HCT116 (cell line): Measurements from ENCODE around the gene GRM1. TPM values are rescaled to one million over a fixed set of nuclear protein-coding genes. Genes with fewer than 3 reads are reported as not detected.

Experiments used
- ATAC-seq: fragments of 200-7000 bp; cut with Tn5 transposase; 2 replicates; pipeline ENCODE4 v1.9.1; 2020; ENCODE audit warnings: mild to moderate bottlenecking, moderate library complexity
- BruUV-seq: library from RNA; stranded (reverse); fragments of 400-500 nt; replicated peaks from 2 replicates; lab custom pipeline; 2021; lab: Mats Ljungman, UMichigan
- CTCF ChIA-PET: fragments of 300-600 bp; sonication (Branson Sonifier 250); formaldehyde crosslinking; loops from one replicate; lab custom pipeline; 2021; ENCODE audit warnings: antibody characterized with exemption; lab: Charles Lee
- POLR2A ChIA-PET: fragments of 300-600, 350-600 bp; sonication (Branson Sonifier 250); formaldehyde crosslinking; loops from one replicate; lab custom pipeline; 2021; ENCODE audit warnings: antibody characterized with exemption; lab: Charles Lee
- RAD21 ChIA-PET, 2 experiments: fragments of 300-600 bp; sonication (Branson Sonifier 250); formaldehyde crosslinking; loops; one replicate each; lab custom pipeline; 2023; ENCODE audit warnings: low total read pairs in 2 of 2; ENCODE audit not compliant: uncharacterized antibody in 2 of 2, unreplicated experiment in 2 of 2, low non-redundant PET in 1 of 2; lab: Charles Lee
- DNase-seq: peaks from one replicate; pipeline ENCODE4 v3.0.0-alpha.2; 2010; ENCODE audit warnings: low read depth, low spot score
- H2AFZ ChIP-seq: fragments of 200-600 bp; shearing (Covaris generic), sonication (generic); 2 replicates; pipeline ENCODE4 v1.6.1; 2017; ENCODE audit warnings: low read depth, mixed run types, mixed read lengths, antibody characterized with exemption, low read length; ENCODE audit not compliant: poor library complexity, severe bottlenecking
- H3K27ac ChIP-seq: 2 replicates; pipeline ENCODE4 v1.5.1; 2012; ENCODE audit warnings: low read depth, low read length
- H3K27me3 ChIP-seq: fragments of 200-600 bp; sonication (generic); 2 replicates; pipeline ENCODE4 v1.6.1; 2016; ENCODE audit warnings: mixed run types, low read length, mixed read lengths; ENCODE audit not compliant: insufficient read depth
- H3K36me3 ChIP-seq, 2 experiments: fragments of 200-500 bp in 1 of 2; fragments of 200-600 bp in 1 of 2; sonication (Bioruptor generic) in 1 of 2; sonication (generic) in 1 of 2; 2 replicates each; pipeline versions ENCODE4 v1.5.1 to v1.6.1; 2014 to 2016; ENCODE audit warnings: low read length in 2 of 2, inconsistent platforms in 1 of 2, mixed read lengths in 1 of 2, mixed run types in 1 of 2; ENCODE audit not compliant: insufficient read depth in 2 of 2, control insufficient read depth in 1 of 2
- H3K4me1 ChIP-seq, 2 experiments: fragments of 200-600 bp in 1 of 2; sonication (generic) in 1 of 2; 2 replicates each; pipeline versions ENCODE4 v1.5.1 to v1.6.1; 2012 to 2017; ENCODE audit warnings: low read length in 2 of 2, inconsistent platforms in 1 of 2, mild to moderate bottlenecking in 1 of 2, mixed read lengths in 1 of 2, mixed run types in 1 of 2, moderate library complexity in 1 of 2; ENCODE audit not compliant: insufficient read depth in 2 of 2, control insufficient read depth in 1 of 2
- H3K4me2 ChIP-seq: fragments of 200-600 bp; sonication (generic); 2 replicates; pipeline ENCODE4 v1.6.1; 2017; ENCODE audit warnings: mixed run types, low read length, mixed read lengths
- H3K4me3 ChIP-seq, 2 experiments: fragments of 200-600 bp in 1 of 2; sonication (generic) in 1 of 2; replicated peaks in 1 of 2; 2 replicates each; pipeline ENCODE4 v1.5.1; 2011 to 2016; ENCODE audit warnings: low read length in 2 of 2, control low read depth in 1 of 2, low read depth in 1 of 2, mild to moderate bottlenecking in 1 of 2, mixed read lengths in 1 of 2, mixed run types in 1 of 2
- H3K79me2 ChIP-seq: fragments of 200-600 bp; sonication (generic); 2 replicates; pipeline ENCODE4 v1.6.1; 2017; ENCODE audit warnings: mild to moderate bottlenecking, mixed run types, low read length, moderate library complexity, mixed read lengths; ENCODE audit not compliant: insufficient read depth
- H3K9ac ChIP-seq: fragments of 200-600 bp; sonication (generic); 2 replicates; pipeline ENCODE4 v1.6.1; 2016; ENCODE audit warnings: low read length, mixed read lengths
- H3K9me2 ChIP-seq: fragments of 200-600 bp; sonication (generic), shearing (Covaris generic); 2 replicates; pipeline ENCODE4 v1.6.1; 2017; ENCODE audit warnings: mixed run types, mild to moderate bottlenecking, moderate library complexity; ENCODE audit not compliant: insufficient read depth
- H3K9me3 ChIP-seq, 2 experiments: fragments of 200-500 bp in 1 of 2; fragments of 200-600 bp in 1 of 2; sonication (Bioruptor generic) in 1 of 2; sonication (generic) in 1 of 2; 2 replicates each; pipeline ENCODE4 v1.6.1; 2014 to 2017; ENCODE audit warnings: low read length in 2 of 2, mixed read lengths in 2 of 2, inconsistent platforms in 1 of 2, low read depth in 1 of 2, mild to moderate bottlenecking in 1 of 2, mixed run types in 1 of 2, moderate library complexity in 1 of 2; ENCODE audit not compliant: control insufficient read depth in 1 of 2, insufficient read depth in 1 of 2
- H4K20me1 ChIP-seq: fragments of 200-600 bp; sonication (generic), shearing (Covaris generic); 2 replicates; pipeline ENCODE4 v1.6.1; 2017; ENCODE audit warnings: mixed run types, mild to moderate bottlenecking, moderate library complexity; ENCODE audit not compliant: insufficient read depth
- CBX3 ChIP-seq: IDR thresholded peaks from 2 replicates; pipeline ENCODE4 v1.6.1; 2012; ENCODE audit warnings: low read depth
- ELF1 ChIP-seq: IDR thresholded peaks from 2 replicates; pipeline ENCODE4 v1.6.1; 2012; ENCODE audit warnings: low read depth, borderline replicate concordance
- EZH2 ChIP-seq: fragments of 200-600 bp; sonication (generic); IDR thresholded peaks from 2 replicates; pipeline ENCODE4 v1.6.1; 2017; ENCODE audit warnings: antibody characterized with exemption, mixed run types
- JUND ChIP-seq: IDR thresholded peaks from 2 replicates; pipeline ENCODE4 v1.6.1; 2012
- MAX ChIP-seq: IDR thresholded peaks from 2 replicates; pipeline ENCODE4 v1.6.1; 2012
- POLR2A ChIP-seq: IDR thresholded peaks from 2 replicates; pipeline ENCODE4 v1.7.0; 2011; ENCODE audit warnings: borderline replicate concordance; ENCODE audit not compliant: insufficient read depth, insufficient read length; ENCODE audit errors: extremely low read depth
- POLR2AphosphoS5 ChIP-seq: IDR thresholded peaks from 2 replicates; pipeline ENCODE4 v1.6.1; 2011; ENCODE audit warnings: mild to moderate bottlenecking, low read depth, low read length, moderate library complexity
- RAD21 ChIP-seq: IDR thresholded peaks from 2 replicates; pipeline ENCODE4 v1.6.1; 2012; ENCODE audit warnings: low read depth, mild to moderate bottlenecking
- REST ChIP-seq: IDR thresholded peaks from 2 replicates; pipeline ENCODE4 v1.6.1; 2012; ENCODE audit warnings: low read depth
- SIN3A ChIP-seq: IDR thresholded peaks from 2 replicates; pipeline ENCODE4 v1.6.1; 2012; ENCODE audit warnings: low read depth
- SP1 ChIP-seq: IDR thresholded peaks from 2 replicates; pipeline ENCODE4 v1.6.1; 2012; ENCODE audit warnings: low read depth
- SRF ChIP-seq: IDR thresholded peaks from 2 replicates; pipeline ENCODE4 v1.6.1; 2012; ENCODE audit warnings: low read depth
- ZBTB33 ChIP-seq: IDR thresholded peaks from 2 replicates; pipeline ENCODE4 v1.6.1; 2011; ENCODE audit warnings: mild to moderate bottlenecking, low read length, moderate library complexity; ENCODE audit not compliant: insufficient replicate concordance; ENCODE audit errors: extremely low read depth
- ZFX ChIP-seq: fragments of 450-650 bp; IDR thresholded peaks from 2 replicates; pipeline ENCODE4 v1.6.1; 2017
- ZNF274 ChIP-seq: fragments of 200-500 bp; sonication (Bioruptor generic); IDR thresholded peaks from 2 replicates; pipeline ENCODE4 v1.6.1; 2014; ENCODE audit warnings: mild to moderate bottlenecking, low read depth, low read length, inconsistent platforms
- intact Hi-C: fragments of 100-400 bp; cut with micrococcal nuclease; formaldehyde crosslinking; loops from 2 replicates; pipeline ENCODE4 v1.10.0; 2022
- total RNA-seq: library from RNA; stranded (reverse); gene quantifications from one replicate; pipeline ENCODE4 v1.2.1, GENCODE V29; 2021; ENCODE audit not compliant: unreplicated experiment

Gene GRM1
- total RNA-seq, 1 experiment from 2014 or later: not detected

- DNase-seq (no peak), ATAC-seq (no peak)
- Histone ChIP-seq H3K4me1 (no peaks in the 10 kb centered on the region), H3K9me3 (no peaks in the 10 kb centered on the region), H2AFZ (no peak overlapping the region), H3K4me3 (no peak overlapping the region), H3K79me2 (no peaks in the 10 kb centered on the region), H3K9me2 (no peaks in the 10 kb centered on the region), H3K9ac (no peak overlapping the region), H3K27me3 (peaks cover 20% of the 10 kb centered on the region; the same call in 1 of the 2 replicates), H3K36me3 (no peaks in the 10 kb centered on the region), H3K4me2 (no peak overlapping the region), H3K27ac (no peak overlapping the region), H4K20me1 (no peaks in the 10 kb centered on the region)
- BruUV-seq: no TSS peak
- RAD21 ChIA-PET: no interaction called here
- TF ChIP-seq SP1 (no peak), ZNF274 (no peak), SIN3A (no peak), JUND (no peak), ELF1 (no peak), EZH2 (no peak), SRF (no peak), ZFX (no peak)
- CTCF ChIA-PET: no interaction called here
- POLR2A ChIA-PET: no interaction called here
- intact Hi-C loops: no loop called here
Measured at GRCh38 chr6:146301764-146302163, 272.9 kb downstream of the GRM1 start.

GRCh38 chr6:146302994-146303393 is 274.1 kb downstream of the GRM1 start:
- ATAC-seq (no peak), DNase-seq (no peak)
- no TSS peak for BruUV-seq
- TF ChIP-seq CBX3 (no peak), SP1 (no peak), ZNF274 (no peak), ELF1 (no peak), ZFX (no peak), RAD21 (no peak), MAX (no peak), ZBTB33 (no peak), REST (no peak), POLR2AphosphoS5 (no peak), EZH2 (no peak), POLR2A (no peak)

More at GRCh38 chr6:146302994-146303393, 274.1 kb downstream of the GRM1 start:
- H3K36me3 ChIP-seq: no peaks in the 10 kb centered on the region
- H3K27ac ChIP-seq: no peak overlapping the region
- H3K4me2 ChIP-seq: no peak overlapping the region
- intact Hi-C loops: no loop called here
- H2AFZ ChIP-seq: no peak overlapping the region
- H4K20me1 ChIP-seq: no peaks in the 10 kb centered on the region
- no peaks in the 10 kb centered on the region for H3K9me2 ChIP-seq
- ChIA-PET POLR2A (no interaction called here), RAD21 (no interaction called here), CTCF (no interaction called here)
- no peaks in the 10 kb centered on the region for H3K9me3 ChIP-seq
- no peaks in the 10 kb centered on the region for H3K79me2 ChIP-seq
- no peak overlapping the region for H3K9ac ChIP-seq
- peaks cover 20% of the 10 kb centered on the region; the same call in 1 of the 2 replicates for H3K27me3 ChIP-seq
- no peaks in the 10 kb centered on the region for H3K4me1 ChIP-seq
- H3K4me3 ChIP-seq: no peak overlapping the region
